Measurements from ENCODE around the gene ATN1.
"Not testable (repeated sequence)": the region's sequence is repeated elsewhere in the genome, so short reads cannot be mapped to it uniquely, and the experiment has no call there.

The ATN1 gene

DNA sequence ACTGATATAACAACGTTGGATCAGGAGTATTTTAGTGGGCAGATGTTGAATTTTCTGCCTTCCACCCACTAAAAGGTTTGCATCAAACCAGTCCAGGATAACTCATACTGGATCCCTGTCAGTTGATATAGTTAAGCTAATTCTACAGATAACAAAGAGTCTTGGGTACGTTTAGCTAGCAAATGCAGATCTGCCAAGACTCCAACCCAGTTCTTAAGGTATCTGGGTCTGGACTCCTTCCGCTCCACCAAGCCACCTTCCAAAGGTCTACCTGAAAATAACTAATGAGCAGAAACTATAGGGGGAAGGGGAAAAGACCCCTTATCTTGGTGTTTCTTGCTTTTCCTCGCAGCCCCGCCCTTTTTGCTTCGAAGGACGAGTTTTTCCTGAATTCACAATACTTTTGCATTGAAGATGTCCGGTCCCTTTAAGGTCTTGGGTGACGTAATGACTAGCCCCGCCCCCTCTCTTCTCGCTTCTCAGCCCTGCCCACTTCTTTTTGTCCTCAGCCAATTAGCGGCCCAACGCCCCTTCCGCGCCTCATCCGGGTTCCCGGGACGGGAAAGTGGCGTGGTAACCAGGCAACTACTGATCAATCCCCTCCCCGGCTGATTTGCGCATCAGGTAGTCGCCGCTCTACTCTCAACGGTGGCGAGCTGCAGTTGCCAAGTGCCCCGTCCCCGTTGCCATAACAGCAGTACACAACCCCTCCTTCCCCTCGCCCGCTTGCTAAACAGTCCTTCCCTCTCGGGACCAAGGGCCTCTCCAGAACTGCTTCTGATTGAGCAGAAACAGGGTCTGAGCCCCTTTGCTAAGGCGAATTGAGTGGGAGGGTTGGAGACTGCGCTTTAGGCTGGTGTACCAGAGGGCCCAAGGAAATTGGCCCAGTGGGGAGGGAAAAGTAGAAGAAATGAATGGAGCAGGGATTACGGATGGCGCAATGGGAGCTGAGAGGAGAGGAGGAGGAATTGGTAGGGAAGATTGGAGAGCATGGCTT lies 23.2 kb upstream of the ATN1 start, which contains the start of gene LRRC23:
LRRC23 (plus strand) TSS at position 543 of the 997 bp plus-strand sequence. CDS start 812 bp downstream, outside the sequence.
- DNase-seq (ENCODE audit: low spot score), result peak; percentile 87

GRCh38 chr12:6905414-6906040 lies 22.2 kb upstream of the ATN1 start:
- no peak for DNase-seq (ENCODE audit: low spot score)

GRCh38 chr12:6908141-6908540 lies 19.6 kb upstream of the ATN1 start:
- not testable (repeated sequence) for DNase-seq (ENCODE audit: low spot score)

DNA sequence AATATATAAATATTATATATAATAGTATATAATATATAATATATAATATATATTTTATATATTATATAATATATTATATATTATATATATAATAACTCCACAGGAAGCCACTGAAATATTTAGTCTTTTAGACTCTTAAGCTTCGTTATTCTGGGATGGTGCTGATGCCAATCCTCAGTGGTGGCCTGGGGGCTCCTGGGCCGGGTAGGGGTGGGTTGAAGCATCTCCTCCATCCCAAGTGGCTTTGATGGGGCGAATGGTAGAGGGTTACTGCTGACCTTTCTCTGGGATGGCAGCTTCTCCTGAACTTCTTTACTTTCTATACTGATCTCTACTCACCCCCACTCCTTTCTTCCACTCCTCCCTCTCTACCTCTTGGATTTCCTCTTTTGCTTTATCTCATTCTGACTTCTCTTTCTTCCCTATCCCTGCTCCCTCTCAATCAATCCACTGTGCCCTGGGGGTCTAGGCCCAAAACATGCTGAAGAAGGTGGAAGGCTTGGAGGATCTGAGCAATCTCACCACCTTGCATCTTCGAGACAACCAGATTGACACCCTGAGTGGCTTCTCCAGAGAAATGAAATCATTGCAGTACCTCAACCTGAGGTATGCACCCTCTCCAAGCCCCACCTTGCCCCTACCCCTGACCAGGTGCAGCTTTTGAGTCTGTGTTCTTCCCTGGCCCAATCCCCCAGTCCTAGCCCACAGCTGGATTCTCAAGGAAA lies 18.2 kb upstream of the ATN1 start:
- no peak for DNase-seq (ENCODE audit: low spot score)

GRCh38 chr12:6912164-6912935 lies 15.4 kb upstream of the ATN1 start:
- no peak for DNase-seq (ENCODE audit: low spot score)

- DNase-seq (ENCODE audit: low spot score), result peak; percentile 54
These were observed 13.4 kb upstream of the ATN1 start, which contains the start of gene ENO2 for GRCh38 chr12:6914246-6914946. ENO2 (plus strand) TSS chr12:6914580; CDS start chr12:6915833, 1,253 bp downstream.

DNA sequence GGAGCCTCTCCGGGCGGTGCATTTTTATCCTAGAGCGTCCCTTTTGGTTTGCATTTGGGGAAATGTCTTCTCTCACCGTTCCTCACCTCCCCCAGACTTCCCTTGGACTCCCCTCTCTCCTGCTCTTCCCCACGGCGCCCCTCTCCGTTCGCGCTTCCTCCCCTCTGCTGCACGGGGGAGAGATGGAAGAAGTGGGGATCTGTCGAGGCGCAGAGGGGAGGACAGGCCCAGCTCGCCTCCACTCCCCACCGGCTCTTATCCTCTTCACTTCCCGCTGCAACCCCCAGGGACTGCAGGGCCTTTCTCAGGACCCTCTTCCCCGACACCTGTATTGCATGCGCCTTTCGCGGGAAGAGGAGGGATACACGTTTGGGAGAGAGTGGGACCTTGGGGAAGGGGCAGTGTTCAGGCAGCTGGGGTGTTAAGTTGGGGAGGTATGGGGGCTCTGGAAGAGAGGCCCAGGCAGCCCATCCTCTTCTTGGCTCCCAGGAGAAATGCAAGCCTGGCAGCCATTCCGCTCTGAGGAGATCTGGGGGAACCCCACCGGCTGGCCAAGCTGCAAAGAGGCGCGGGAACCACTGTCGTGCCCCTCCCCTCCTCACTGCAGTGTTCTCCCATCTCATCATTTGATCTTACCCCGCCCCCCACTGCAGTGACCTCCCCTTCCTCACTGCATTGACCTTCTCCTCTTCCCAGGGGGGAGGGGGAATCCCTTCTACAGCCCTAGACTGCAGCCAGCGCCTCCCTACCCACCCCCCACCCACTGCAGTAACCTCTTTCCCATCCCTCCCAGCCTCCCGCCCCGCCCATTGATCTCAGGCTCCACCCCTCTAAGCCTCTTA lies 12.6 kb upstream of the ATN1 start:
- no peak for DNase-seq (ENCODE audit: low spot score)

DNA sequence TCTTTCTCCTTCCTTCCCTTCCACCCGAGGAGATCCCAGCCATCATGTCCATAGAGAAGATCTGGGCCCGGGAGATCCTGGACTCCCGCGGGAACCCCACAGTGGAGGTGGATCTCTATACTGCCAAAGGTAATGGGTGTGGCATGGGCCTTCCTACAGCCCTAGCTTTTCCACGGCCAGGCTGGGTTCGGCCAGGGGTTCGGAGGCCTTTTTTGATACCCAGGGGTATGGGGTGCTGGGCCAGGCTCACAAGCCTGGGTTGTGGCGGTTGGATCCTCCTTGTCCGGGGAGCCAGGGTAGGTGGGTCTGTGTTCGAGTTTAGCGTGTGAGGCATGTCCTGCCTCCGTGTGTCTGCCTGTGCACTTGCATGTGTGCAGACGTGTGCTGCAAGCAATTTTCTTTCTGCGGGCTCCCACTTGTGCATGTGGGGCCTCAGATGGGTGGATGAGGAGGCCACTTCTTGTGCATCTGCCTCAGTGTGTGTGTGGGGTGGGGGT lies 11.9 kb upstream of the ATN1 start:
- no peak for DNase-seq (ENCODE audit: low spot score)

DNA sequence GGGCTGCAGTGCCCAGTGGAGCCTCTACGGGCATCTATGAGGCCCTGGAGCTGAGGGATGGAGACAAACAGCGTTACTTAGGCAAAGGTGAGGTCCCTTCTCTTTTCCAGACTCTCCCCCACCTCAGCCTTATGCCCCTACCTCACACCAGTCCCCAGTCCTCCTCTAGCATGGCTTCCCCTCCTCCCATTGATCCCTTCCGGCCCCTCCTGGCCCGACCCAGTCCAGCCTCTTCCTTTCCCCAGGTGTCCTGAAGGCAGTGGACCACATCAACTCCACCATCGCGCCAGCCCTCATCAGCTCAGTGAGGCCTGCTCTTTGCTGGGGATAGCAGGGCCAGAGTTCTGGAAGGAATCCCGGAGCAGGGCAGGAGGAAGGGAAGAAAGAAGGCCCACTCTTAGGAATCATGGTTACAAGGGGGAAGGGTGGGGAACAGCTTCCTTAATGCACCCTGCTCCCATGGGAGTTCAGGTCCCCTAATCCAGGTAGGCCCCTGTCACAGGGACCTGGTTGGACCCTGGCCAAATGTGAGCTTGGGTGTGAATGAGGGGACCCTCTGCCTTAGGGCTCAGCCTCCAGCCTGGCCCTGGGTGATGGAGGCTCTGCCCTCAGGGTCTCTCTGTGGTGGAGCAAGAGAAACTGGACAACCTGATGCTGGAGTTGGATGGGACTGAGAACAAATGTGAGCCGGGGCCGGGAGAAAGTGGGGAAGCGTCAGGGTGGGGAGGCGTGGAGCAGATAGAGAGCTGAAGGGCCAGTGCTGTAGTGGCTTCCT lies 11.1 kb upstream of the ATN1 start:
- DNase-seq (ENCODE audit: low spot score), result no peak

- no peak for DNase-seq (ENCODE audit: low spot score)
These were observed 10.1 kb upstream of the ATN1 start for GRCh38 chr12:6917491-6918231.

DNA sequence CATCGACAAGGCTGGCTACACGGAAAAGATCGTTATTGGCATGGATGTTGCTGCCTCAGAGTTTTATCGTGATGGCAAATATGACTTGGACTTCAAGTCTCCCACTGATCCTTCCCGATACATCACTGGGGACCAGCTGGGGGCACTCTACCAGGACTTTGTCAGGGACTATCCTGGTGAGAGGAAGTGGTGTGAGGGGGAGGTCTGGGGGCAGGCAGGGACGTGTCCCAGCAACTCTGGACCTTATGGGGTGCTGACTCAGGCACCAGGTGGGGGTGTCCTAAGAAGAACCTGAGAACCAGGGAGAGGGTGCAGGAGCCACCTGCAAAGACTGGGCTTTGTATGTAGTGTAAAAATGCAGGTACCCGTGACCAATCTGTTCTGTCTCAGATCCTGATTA lies 8.2 kb upstream of the ATN1 start:
- DNase-seq (ENCODE audit: low spot score), result no peak

DNA sequence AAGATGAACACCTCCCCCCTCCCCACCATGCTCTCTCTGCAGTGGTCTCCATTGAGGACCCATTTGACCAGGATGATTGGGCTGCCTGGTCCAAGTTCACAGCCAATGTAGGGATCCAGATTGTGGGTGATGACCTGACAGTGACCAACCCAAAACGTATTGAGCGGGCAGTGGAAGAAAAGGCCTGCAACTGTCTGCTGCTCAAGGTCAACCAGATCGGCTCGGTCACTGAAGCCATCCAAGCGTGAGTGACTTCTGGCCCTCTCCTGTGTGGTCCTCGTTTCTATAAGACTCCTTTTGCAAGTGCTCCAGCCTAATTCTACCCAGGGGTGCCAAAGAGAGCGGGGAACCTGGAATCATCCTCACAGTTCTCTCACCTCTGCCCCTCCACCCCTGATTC lies 6.2 kb upstream of the ATN1 start:
- no peak for DNase-seq (ENCODE audit: low spot score)

GRCh38 chr12:6921996-6922946 lies 5.5 kb upstream of the ATN1 start:
- DNase-seq (ENCODE audit: low spot score), result no peak

DNA sequence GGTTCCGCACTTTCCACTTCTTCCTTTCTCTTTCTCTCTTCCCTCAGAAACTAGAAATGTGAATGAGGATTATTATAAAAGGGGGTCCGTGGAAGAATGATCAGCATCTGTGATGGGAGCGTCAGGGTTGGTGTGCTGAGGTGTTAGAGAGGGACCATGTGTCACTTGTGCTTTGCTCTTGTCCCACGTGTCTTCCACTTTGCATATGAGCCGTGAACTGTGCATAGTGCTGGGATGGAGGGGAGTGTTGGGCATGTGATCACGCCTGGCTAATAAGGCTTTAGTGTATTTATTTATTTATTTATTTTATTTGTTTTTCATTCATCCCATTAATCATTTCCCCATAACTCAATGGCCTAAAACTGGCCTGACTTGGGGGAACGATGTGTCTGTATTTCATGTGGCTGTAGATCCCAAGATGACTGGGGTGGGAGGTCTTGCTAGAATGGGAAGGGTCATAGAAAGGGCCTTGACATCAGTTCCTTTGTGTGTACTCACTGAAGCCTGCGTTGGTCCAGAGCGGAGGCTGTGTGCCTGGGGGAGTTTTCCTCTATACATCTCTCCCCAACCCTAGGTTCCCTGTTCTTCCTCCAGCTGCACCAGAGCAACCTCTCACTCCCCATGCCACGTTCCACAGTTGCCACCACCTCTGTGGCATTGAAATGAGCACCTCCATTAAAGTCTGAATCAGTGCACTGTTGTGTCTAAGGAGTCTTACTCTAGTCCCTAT lies 4.6 kb upstream of the ATN1 start:
- no peak for DNase-seq (ENCODE audit: low spot score)

DNA sequence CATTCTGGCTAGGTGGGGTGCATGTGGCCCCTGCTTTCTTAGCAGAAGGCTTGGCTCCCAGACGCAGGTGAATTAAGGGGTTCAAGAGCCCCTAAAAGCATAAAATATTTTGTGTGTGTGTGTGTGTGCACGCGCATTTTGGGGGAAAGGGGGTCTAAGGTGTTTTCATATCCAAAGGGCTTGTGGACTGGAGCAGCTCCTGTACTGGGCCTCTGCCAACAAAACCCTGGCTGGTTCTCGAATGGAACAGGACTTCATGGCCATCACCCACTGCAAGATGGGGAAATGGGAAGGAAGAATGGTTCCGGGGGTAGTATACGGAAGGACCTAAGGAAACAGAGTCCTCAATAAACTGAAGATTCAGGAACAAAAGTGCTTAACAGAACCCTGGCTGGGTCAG lies 3.9 kb upstream of the ATN1 start:
- no peak for DNase-seq (ENCODE audit: low spot score)

GRCh38 chr12:6925239-6925539 lies 2.6 kb upstream of the ATN1 start:
- DNase-seq (ENCODE audit: low spot score), result no peak

Data from HuH-7.5 (cell line).